Neural progenitor cell (in vitro differentiated cells): Measurements from ENCODE around the gene PDCD6IP. TPM values are rescaled to one million over a fixed set of nuclear protein-coding genes. Genes with fewer than 3 reads are reported as not detected.

ENCODE experiments used
- DNase-seq: peaks from one replicate; pipeline ENCODE4 v3.0.0-alpha.2; 2016; ENCODE audit warnings: low spot score
- H2AFZ ChIP-seq: fragments of 200-600 bp; sonication (generic); replicated peaks from 2 replicates; pipeline ENCODE4 v1.6.1; 2016; ENCODE audit warnings: antibody characterized with exemption
- H3F3A ChIP-seq: fragments of 200-600 bp; sonication (generic); 2 replicates; pipeline ENCODE4 v1.6.1; 2016; ENCODE audit warnings: antibody characterized with exemption, low read depth
- H3K27ac ChIP-seq: fragments of 200-600 bp; sonication (generic); 2 replicates; pipeline ENCODE4 v1.5.1; 2016; ENCODE audit warnings: mild to moderate bottlenecking
- H3K27me3 ChIP-seq: fragments of 200-600 bp; sonication (generic); 2 replicates; pipeline ENCODE4 v1.6.1; 2016; ENCODE audit warnings: mild to moderate bottlenecking, moderate library complexity
- H3K36me3 ChIP-seq: fragments of 200-600 bp; sonication (generic); 2 replicates; pipeline ENCODE4 v1.5.1; 2016
- H3K4me1 ChIP-seq: fragments of 200-600 bp; sonication (generic); 2 replicates; pipeline ENCODE4 v1.6.1; 2016; ENCODE audit warnings: mixed run types
- H3K4me2 ChIP-seq: fragments of 200-600 bp; sonication (generic); 2 replicates; pipeline ENCODE4 v1.6.1; 2016
- H3K4me3 ChIP-seq: fragments of 200-600 bp; sonication (generic); 2 replicates; pipeline ENCODE4 v1.5.1; 2016
- H3K79me2 ChIP-seq: fragments of 200-600 bp; sonication (generic); 2 replicates; pipeline ENCODE4 v1.6.1; 2016; ENCODE audit warnings: low read depth
- H3K9ac ChIP-seq: fragments of 200-600 bp; sonication (generic); 2 replicates; pipeline ENCODE4 v1.6.1; 2016
- H3K9me3 ChIP-seq: fragments of 200-600 bp; sonication (generic); 2 replicates; pipeline ENCODE4 v1.5.1; 2016; ENCODE audit warnings: low read depth
- H4K20me1 ChIP-seq: fragments of 200-600 bp; sonication (generic); 2 replicates; pipeline ENCODE4 v1.6.1; 2016; ENCODE audit warnings: low read depth
- H3K27ac Mint-ChIP-seq: 3 replicates; pipeline ENCODE4 v1.8.0; 2021; ENCODE audit warnings: mixed read lengths
- H3K27me3 Mint-ChIP-seq: 2 replicates; pipeline ENCODE4 v1.8.0; 2022; ENCODE audit warnings: low read depth, mild to moderate bottlenecking, inconsistent platforms, moderate library complexity, mixed read lengths; ENCODE audit not compliant: insufficient read depth
- H3K36me3 Mint-ChIP-seq: 3 replicates; pipeline ENCODE4 v1.8.0; 2021; ENCODE audit warnings: mixed read lengths
- H3K4me1 Mint-ChIP-seq: 3 replicates; pipeline ENCODE4 v1.8.0; 2021; ENCODE audit warnings: mixed read lengths
- H3K4me3 Mint-ChIP-seq: 3 replicates; pipeline ENCODE4 v1.8.0; 2021; ENCODE audit warnings: mild to moderate bottlenecking, moderate library complexity, mixed read lengths
- H3K9me3 Mint-ChIP-seq: 3 replicates; pipeline ENCODE4 v1.8.0; 2020; ENCODE audit warnings: mixed read lengths
- EZH2 ChIP-seq: fragments of 200-600 bp; sonication (generic); IDR thresholded peaks from 2 replicates; pipeline ENCODE4 v1.6.1; 2017; ENCODE audit warnings: antibody characterized with exemption, mild to moderate bottlenecking, moderate library complexity
- EZH2phosphoT487 ChIP-seq: fragments of 200-600 bp; sonication (generic); IDR thresholded peaks from 2 replicates; pipeline ENCODE4 v1.6.1; 2017; ENCODE audit warnings: antibody characterized with exemption
- total RNA-seq: library from RNA; depleted of rRNA; stranded (reverse); fragments of >200 nt; gene quantifications from 2 replicates; pipeline ENCODE4 v1.2.3, GENCODE V29; 2015; ENCODE audit warnings: low replicate concordance
- TF ChIP-seq, protein P1 (sequence below): fragments of 200-600 bp; sonication (generic); IDR thresholded peaks from 2 replicates; pipeline ENCODE4 v1.5.1; 2017; ENCODE audit warnings: antibody characterized with exemption, mild to moderate bottlenecking

PDCD6IP gene
- total RNA-seq, 1 donor from 2014 or later: 93.7 TPM

DNA sequence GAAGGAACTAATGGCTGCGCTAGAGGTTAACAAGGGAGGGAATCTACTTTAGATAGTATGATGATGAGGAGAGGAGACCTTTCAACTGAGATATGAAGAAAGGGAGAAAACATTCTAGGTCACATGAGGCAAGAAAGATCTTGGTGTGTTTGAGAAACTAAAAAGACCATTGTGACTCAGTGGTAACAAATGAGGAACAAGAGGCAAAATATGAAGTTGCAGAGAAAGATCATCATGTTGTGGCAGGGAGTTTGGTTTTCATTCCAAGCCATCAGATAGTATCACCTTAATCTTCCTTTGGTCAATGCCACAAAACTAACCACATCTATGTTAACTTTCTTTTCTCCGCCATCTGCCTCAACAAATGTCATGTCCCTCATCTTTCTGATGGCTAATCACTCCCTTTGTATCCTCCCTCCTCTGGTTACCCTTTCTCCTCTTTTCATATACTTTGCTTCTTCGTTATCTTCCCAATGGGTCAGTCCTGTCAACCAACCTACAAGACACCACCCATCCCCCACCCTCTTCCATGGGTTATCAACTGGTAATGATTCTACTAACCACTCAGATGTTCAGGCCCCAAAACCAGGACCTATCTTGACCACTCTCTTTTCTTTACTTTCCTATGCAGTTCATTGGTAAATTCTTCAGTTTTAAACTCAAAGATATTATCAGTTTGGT is 2.4 kb upstream of the PDCD6IP start:
- Histone ChIP-seq H3F3A (peaks cover 14% of the 10 kb centered on the region), H3K4me3 (no peak overlapping the region), H4K20me1 (no peaks in the 10 kb centered on the region), H2AFZ (no peak overlapping the region), H3K27me3 (peaks cover 4% of the 10 kb centered on the region), H3K9me3 (no peaks in the 10 kb centered on the region), H3K9ac (no peak overlapping the region), H3K4me2 (no peak overlapping the region), H3K27ac (no peak overlapping the region), H3K79me2 (peaks cover 20% of the 10 kb centered on the region), H3K4me1 (peaks cover 11% of the 10 kb centered on the region), H3K36me3 (no peaks in the 10 kb centered on the region)
- TF ChIP-seq EZH2phosphoT487: no peak
- no peak for TF ChIP-seq EZH2
- TF ChIP-seq, protein P1, sequence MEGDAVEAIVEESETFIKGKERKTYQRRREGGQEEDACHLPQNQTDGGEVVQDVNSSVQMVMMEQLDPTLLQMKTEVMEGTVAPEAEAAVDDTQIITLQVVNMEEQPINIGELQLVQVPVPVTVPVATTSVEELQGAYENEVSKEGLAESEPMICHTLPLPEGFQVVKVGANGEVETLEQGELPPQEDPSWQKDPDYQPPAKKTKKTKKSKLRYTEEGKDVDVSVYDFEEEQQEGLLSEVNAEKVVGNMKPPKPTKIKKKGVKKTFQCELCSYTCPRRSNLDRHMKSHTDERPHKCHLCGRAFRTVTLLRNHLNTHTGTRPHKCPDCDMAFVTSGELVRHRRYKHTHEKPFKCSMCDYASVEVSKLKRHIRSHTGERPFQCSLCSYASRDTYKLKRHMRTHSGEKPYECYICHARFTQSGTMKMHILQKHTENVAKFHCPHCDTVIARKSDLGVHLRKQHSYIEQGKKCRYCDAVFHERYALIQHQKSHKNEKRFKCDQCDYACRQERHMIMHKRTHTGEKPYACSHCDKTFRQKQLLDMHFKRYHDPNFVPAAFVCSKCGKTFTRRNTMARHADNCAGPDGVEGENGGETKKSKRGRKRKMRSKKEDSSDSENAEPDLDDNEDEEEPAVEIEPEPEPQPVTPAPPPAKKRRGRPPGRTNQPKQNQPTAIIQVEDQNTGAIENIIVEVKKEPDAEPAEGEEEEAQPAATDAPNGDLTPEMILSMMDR: no peak
- Mint-ChIP-seq H3K4me3 (no peak overlapping the region), H3K36me3 (peaks cover 2% of the 10 kb centered on the region), H3K27me3 (peaks cover 2% of the 10 kb centered on the region), H3K27ac (no peak overlapping the region), H3K4me1 (peaks cover 20% of the 10 kb centered on the region), H3K9me3 (no peaks in the 10 kb centered on the region)
- DNase-seq: no peak

DNA sequence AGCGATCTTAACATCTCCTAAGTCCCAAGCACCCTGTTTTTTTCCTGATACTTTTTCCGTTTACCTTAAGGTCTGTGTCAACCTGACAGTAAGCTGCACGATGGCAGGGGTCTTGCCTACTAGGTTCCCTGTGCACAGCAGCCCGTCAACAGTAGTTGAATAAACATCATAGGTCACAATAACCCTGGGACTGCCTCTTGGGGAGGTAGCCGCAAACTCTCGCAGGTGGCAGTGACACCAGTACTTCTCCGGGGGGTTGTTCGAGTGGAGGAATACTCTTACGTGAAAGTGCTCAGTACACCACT is 365 bp upstream of the PDCD6IP start:
- peaks cover 2% of the 10 kb centered on the region for H3K9me3 Mint-ChIP-seq
- no peak overlapping the region for H3K27ac ChIP-seq
- H3K4me3 ChIP-seq: peak overlapping the region; percentile 83
- H3K9me3 ChIP-seq: no peaks in the 10 kb centered on the region
- H3K36me3 Mint-ChIP-seq: peaks cover 12% of the 10 kb centered on the region
- no peak for DNase-seq
- peaks cover 3% of the 10 kb centered on the region for H3K36me3 ChIP-seq
- peaks cover 2% of the 10 kb centered on the region for H3K27me3 Mint-ChIP-seq
- H3K27ac Mint-ChIP-seq: peak overlapping the region; percentile 77
- peak overlapping the region; percentile 90 for H3K4me2 ChIP-seq
- H3K27me3 ChIP-seq: no peaks in the 10 kb centered on the region
- peak overlapping the region; percentile 98 for H3K4me3 Mint-ChIP-seq
- peak overlapping the region; percentile 22 for H3K9ac ChIP-seq
- peaks cover 25% of the 10 kb centered on the region for H3K4me1 Mint-ChIP-seq
- no peaks in the 10 kb centered on the region for H4K20me1 ChIP-seq
- peak overlapping the region; percentile 89 for H2AFZ ChIP-seq
- H3K79me2 ChIP-seq: peaks cover 40% of the 10 kb centered on the region
- H3F3A ChIP-seq: peaks cover 14% of the 10 kb centered on the region
- peaks cover 11% of the 10 kb centered on the region for H3K4me1 ChIP-seq
- TF ChIP-seq, protein P1: no peak
- TF ChIP-seq EZH2phosphoT487 (no peak), EZH2 (no peak)

DNA sequence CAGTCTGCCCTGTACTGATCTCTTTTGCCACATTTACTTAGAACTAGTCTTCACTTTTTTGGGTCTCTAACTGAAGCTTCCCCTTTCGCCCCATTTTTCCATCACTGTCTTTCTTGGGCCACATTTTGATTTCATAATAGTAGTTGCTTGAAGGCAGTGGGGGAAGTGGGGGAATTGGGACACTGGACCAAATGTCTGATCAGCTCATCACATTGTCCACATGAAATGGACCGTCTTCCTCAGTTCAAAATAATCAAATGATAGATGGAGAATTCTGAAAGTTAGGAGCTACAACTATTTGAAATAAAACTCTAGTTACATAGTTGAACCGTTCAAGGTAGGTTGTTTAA is 747 bp downstream of the PDCD6IP start:
- no peak for DNase-seq
- H3K4me3 ChIP-seq: peak overlapping the region; percentile 83
- Mint-ChIP-seq H3K27ac (peak overlapping the region; percentile 68), H3K4me3 (peak overlapping the region; percentile 98), H3K4me1 (peaks cover 25% of the 10 kb centered on the region), H3K9me3 (peaks cover 10% of the 10 kb centered on the region), H3K27me3 (peaks cover 2% of the 10 kb centered on the region), H3K36me3 (peaks cover 22% of the 10 kb centered on the region)
- H3K9me3 ChIP-seq: no peaks in the 10 kb centered on the region
- H3K79me2 ChIP-seq: peaks cover 51% of the 10 kb centered on the region
- peaks cover 14% of the 10 kb centered on the region for H3F3A ChIP-seq
- peaks cover 10% of the 10 kb centered on the region for H3K36me3 ChIP-seq
- H4K20me1 ChIP-seq: no peaks in the 10 kb centered on the region
- TF ChIP-seq EZH2 (no peak), EZH2phosphoT487 (no peak)
- TF ChIP-seq, protein P1: no peak
- H2AFZ ChIP-seq: peak overlapping the region; percentile 89
- peak overlapping the region; percentile 90 for H3K4me2 ChIP-seq
- H3K4me1 ChIP-seq: peaks cover 11% of the 10 kb centered on the region
- no peaks in the 10 kb centered on the region for H3K27me3 ChIP-seq
- H3K27ac ChIP-seq: peak overlapping the region; percentile 76
- no peak overlapping the region for H3K9ac ChIP-seq
